Esophagus squamous epithelium (tissue), 5 donors: Measurements from ENCODE around the gene EBF4. TPM values are rescaled to one million over a fixed set of nuclear protein-coding genes. Genes with fewer than 3 reads are reported as not detected.

Source experiments
- DNase-seq: peaks from one replicate; lab custom pipeline; 2025; lab: John Stamatoyannopoulos, UW
- H3K27ac ChIP-seq, 4 donors: fragments of 200-600 bp; sonication (generic); one replicate each; pipeline ENCODE4 v1.5.1; 2016 to 2019; ENCODE audit warnings: mild to moderate bottlenecking in 1 of 4
- H3K27me3 ChIP-seq, 4 donors: fragments of 200-600 bp; sonication (generic); 1 replicate in 3 of 4; 2 replicates in 1 of 4; pipeline versions ENCODE4 v1.5.1 to v1.6.0; 2017 to 2021; ENCODE audit warnings: antibody characterized with exemption in 1 of 4
- H3K36me3 ChIP-seq, 3 donors: fragments of 200-600 bp; sonication (generic); one replicate each; pipeline ENCODE4 v1.5.1; 2016 to 2019
- H3K4me1 ChIP-seq, 3 donors: fragments of 200-600 bp; sonication (generic); one replicate each; pipeline ENCODE4 v1.5.1; 2017 to 2019
- H3K4me3 ChIP-seq, 4 donors: fragments of 200-600 bp; sonication (generic); 1 replicate in 3 of 4; 2 replicates in 1 of 4; pipeline ENCODE4 v1.5.1; 2016 to 2019; ENCODE audit warnings: mild to moderate bottlenecking in 2 of 4, moderate library complexity in 1 of 4
- H3K9me3 ChIP-seq, 3 donors: fragments of 200-600 bp; sonication (generic); one replicate each; pipeline ENCODE4 v1.5.1; 2016 to 2019
- POLR2A ChIP-seq, 4 donors: fragments of 450-650 bp; IDR thresholded peaks; one replicate each; pipeline ENCODE4 v1.6.1; 2017; ENCODE audit warnings: antibody characterized with exemption in 4 of 4, mild to moderate bottlenecking in 4 of 4, moderate library complexity in 3 of 4
- WGBS, 2 donors: methylation state at CpG; one replicate each; pipeline ENCODE4 v1.1.5; 2018; 5-methylcytosine and 5-hydroxymethylcytosine counted together
- intact Hi-C: fragments of 100-400 bp; cut with DNase I; formaldehyde crosslinking; loops from one replicate; pipeline ENCODE4 v1.15.0; 2022
- total RNA-seq, 4 donors: library from RNA; depleted of rRNA; stranded (reverse); fragments of >200 nt; gene quantifications; one replicate each; pipeline ENCODE4 v1.1.0, GENCODE V29; 2016
- TF ChIP-seq, protein P1 (sequence below), 6 experiments: fragments of 450-650 bp in 4 of 6; fragments of 200-600 bp in 2 of 6; sonication (generic) in 2 of 6; IDR thresholded peaks; one replicate each; pipeline ENCODE4 v1.5.1; 2016 to 2019; ENCODE audit warnings: antibody characterized with exemption in 6 of 6, mild to moderate bottlenecking in 4 of 6, moderate library complexity in 4 of 6
- donor health status: DM: yes; HTN: yes; CAD: no.

The EBF4 gene
- total RNA-seq, 4 donors from 2014 or later = 3.2 to 10.4 (median 7.2) TPM

DNA sequence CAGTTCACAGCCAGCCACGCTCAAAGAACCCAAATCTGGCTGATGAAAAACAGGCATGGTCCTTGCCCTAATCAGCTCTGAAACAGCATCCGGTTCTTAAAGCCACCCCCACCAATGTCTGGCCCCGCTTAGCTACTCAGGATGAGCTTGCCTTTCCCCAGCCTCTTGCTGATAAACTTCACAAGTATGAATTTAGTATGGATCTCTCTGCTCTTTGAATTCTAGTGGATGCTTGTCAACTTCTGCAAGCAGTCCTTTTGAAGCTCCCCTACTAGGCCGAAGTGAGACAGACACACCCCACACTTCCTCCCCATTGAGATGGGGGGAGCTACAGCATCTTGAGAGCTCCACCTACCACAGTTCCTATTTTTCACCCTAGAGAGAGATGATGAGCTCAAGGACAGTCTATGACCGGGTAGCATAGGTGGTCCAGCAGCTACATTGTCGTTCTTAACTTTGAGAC is 36.7 kb downstream of the EBF4 start:
- WGBS, 2 donors = 53 to 63% methylated on average over 3 to 5 of the region's 6 CpGs
- peaks cover 0 to 3% (median 0%) of the 10 kb centered on the region in 4 donors for H3K27me3 ChIP-seq

DNA sequence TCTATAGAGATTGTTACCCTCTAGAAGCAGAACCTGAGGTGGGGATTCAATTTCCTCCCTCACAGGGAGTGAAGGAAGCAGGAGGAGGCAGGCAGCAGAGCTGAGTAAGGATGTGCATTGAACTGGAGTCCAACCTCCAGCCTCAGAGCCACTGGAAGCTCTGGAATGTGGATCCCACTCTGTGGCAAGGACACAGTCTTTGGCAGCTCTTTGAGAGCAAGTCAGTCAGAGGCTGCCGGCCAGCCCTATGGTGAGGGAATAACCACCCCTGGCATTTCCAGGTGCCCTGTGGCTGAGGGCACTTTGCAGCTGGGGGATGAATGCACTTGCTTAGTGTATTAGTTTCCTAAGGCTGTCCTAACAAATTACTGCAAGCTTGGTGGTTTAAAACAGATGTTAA is 37.2 kb downstream of the EBF4 start:
- no peak for DNase-seq
- no peaks in the 10 kb centered on the region for H3K4me1 ChIP-seq
- intact Hi-C loops = no loop called here
- peaks cover 0 to 6% (median 0%) of the 10 kb centered on the region in 3 donors for H3K36me3 ChIP-seq
- H3K27ac ChIP-seq = no peak overlapping the region
- H3K4me3 ChIP-seq = no peak overlapping the region
- H3K27me3 ChIP-seq = peaks cover 0 to 3% (median 0%) of the 10 kb centered on the region in 4 donors
- H3K9me3 ChIP-seq = peaks cover 0 to 12% (median 0%) of the 10 kb centered on the region in 3 donors
- TF ChIP-seq, protein P1, sequence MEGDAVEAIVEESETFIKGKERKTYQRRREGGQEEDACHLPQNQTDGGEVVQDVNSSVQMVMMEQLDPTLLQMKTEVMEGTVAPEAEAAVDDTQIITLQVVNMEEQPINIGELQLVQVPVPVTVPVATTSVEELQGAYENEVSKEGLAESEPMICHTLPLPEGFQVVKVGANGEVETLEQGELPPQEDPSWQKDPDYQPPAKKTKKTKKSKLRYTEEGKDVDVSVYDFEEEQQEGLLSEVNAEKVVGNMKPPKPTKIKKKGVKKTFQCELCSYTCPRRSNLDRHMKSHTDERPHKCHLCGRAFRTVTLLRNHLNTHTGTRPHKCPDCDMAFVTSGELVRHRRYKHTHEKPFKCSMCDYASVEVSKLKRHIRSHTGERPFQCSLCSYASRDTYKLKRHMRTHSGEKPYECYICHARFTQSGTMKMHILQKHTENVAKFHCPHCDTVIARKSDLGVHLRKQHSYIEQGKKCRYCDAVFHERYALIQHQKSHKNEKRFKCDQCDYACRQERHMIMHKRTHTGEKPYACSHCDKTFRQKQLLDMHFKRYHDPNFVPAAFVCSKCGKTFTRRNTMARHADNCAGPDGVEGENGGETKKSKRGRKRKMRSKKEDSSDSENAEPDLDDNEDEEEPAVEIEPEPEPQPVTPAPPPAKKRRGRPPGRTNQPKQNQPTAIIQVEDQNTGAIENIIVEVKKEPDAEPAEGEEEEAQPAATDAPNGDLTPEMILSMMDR (IDR thresholded peaks at IDR 0.05) = no peak
- TF ChIP-seq POLR2A (IDR thresholded peaks at IDR 0.05) = no peak
- 67 to 80% methylated on average over 1 of the region's 1 CpG for WGBS, 2 donors

More for the DNA sequence above, 36.7 kb downstream of the EBF4 start:
- Histone ChIP-seq H3K4me1 (no peaks in the 10 kb centered on the region), H3K9me3 (peaks cover 0 to 12% (median 0%) of the 10 kb centered on the region in 3 donors), H3K36me3 (peaks cover 0 to 6% (median 0%) of the 10 kb centered on the region in 3 donors), H3K27ac (no peak overlapping the region), H3K4me3 (no peak overlapping the region)
- no peak for TF ChIP-seq POLR2A (IDR thresholded peaks at IDR 0.05)
- TF ChIP-seq, protein P1 (IDR thresholded peaks at IDR 0.05) = no peak
- intact Hi-C loops = no loop called here
- no peak for DNase-seq

DNA sequence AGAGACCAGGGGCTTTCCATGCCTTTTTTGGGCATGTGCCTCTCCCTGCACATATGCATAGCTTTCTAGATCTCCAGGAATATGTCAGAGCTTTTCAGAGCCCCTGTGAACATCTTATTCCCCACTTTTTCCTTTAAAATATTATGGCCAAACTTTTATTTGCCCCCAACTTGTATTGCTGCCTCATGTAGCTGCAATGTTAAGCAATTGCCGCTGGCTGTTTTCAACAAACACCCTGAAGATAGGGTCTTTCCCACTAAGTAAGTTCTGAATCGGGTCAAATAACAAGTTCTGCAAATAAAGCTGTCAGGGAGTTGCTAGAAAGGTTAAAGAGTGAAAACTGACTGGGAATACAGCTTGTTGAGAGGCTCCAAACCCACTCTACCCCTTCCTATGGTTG is 42.3 kb downstream of the EBF4 start:
- H3K4me3 ChIP-seq = no peak overlapping the region
- no peaks in the 10 kb centered on the region for H3K4me1 ChIP-seq
- no peak for DNase-seq
- no peaks in the 10 kb centered on the region for H3K27me3 ChIP-seq
- TF ChIP-seq, protein P1 (IDR thresholded peaks at IDR 0.05) = no peak
- TF ChIP-seq POLR2A (IDR thresholded peaks at IDR 0.05) = no peak
- peaks cover 0 to 12% (median 0%) of the 10 kb centered on the region in 3 donors for H3K9me3 ChIP-seq
- WGBS, 2 donors = 51 to 63% methylated on average over 1 to 2 of the region's 2 CpGs
- H3K36me3 ChIP-seq = peaks cover 0 to 6% (median 0%) of the 10 kb centered on the region in 3 donors
- intact Hi-C loops = no loop called here
- H3K27ac ChIP-seq = no peak overlapping the region

DNA sequence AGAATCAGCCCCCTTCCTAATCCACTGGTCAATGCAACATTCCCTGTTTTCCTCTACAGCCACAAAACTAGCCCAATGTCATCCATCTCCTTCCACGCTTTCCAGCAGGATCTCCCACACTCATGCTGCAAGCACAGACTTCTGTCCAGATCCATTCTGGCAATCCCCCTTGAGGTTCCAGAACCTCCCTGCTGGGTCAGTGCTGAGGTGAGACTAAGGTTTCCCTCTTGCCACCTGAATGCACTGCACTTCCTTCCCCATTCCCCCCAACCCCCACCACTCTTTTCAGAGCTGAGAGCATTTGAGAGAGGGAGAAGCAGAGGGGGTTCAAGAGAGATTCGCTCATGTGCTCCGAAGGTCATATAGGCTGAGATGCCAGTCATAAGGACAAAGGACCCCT is 43.9 kb downstream of the EBF4 start:
- H3K4me1 ChIP-seq = no peaks in the 10 kb centered on the region
- WGBS, 2 donors = 91 to 96% methylated on average over 2 to 3 of the region's 3 CpGs
- peaks cover 0 to 6% (median 0%) of the 10 kb centered on the region in 3 donors for H3K36me3 ChIP-seq
- H3K27me3 ChIP-seq = no peaks in the 10 kb centered on the region
- intact Hi-C loops = no loop called here
- H3K27ac ChIP-seq = no peak overlapping the region
- TF ChIP-seq POLR2A (IDR thresholded peaks at IDR 0.05) = no peak
- TF ChIP-seq, protein P1 (IDR thresholded peaks at IDR 0.05) = no peak
- H3K4me3 ChIP-seq = no peak overlapping the region
- peaks cover 0 to 12% (median 0%) of the 10 kb centered on the region in 3 donors for H3K9me3 ChIP-seq
- DNase-seq = no peak

DNA sequence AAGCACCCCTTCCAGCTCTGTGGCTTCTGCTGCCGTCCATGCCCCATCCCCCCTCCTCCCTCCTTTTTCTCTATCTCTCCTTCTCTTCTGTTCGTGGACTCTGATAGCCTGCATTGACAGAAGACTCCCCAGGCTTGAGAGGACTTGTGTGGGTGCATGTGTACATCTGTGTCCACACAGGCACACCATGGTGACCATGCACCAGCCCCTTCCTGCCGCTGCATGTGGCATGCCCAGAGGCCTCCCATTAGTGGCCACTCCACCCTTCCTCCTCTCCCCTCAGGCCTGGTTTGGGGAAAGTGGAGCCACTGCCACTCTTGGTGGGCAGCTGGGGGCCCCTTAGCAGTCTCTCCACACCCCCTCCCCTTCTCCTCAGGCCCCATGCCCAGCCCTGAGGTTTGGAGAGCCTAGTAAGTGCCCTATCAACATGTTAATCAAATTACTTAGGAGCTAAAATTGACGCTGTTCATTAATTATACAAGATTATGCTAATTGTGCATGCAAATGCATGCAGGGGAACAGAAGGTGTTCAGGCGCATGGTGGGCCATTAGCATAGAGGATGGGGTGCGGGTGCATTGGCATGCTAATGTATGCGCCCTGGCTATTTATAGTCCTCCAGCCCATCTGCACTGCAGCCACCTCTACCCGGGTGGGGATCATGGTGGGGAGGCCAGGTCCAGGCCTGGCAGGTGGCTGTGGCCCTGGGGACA is 45.9 kb downstream of the EBF4 start:
- Histone ChIP-seq H3K9me3 (no peaks in the 10 kb centered on the region), H3K4me3 (no peak overlapping the region), H3K36me3 (no peaks in the 10 kb centered on the region), H3K27me3 (peaks cover 0 to 13% (median 0%) of the 10 kb centered on the region in 4 donors), H3K4me1 (peaks cover 0 to 3% (median 0%) of the 10 kb centered on the region in 3 donors), H3K27ac (no peak overlapping the region)
- no peak for DNase-seq
- WGBS, 2 donors = 71 to 75% methylated on average over 8 of the region's 8 CpGs
- TF ChIP-seq, protein P1 (IDR thresholded peaks at IDR 0.05) = no peak
- intact Hi-C loops = no loop called here
